A673 (cell line): ENCODE measurements around the gene ZCCHC24. TPM values are rescaled to one million over a fixed set of nuclear protein-coding genes. Genes with fewer than 3 reads are reported as not detected.

Experiments
- BruUV-seq: library from RNA; stranded (reverse); fragments of 400-500 nt; replicated peaks from 2 replicates; lab custom pipeline; 2021; lab: Mats Ljungman, UMichigan
- CTCF ChIA-PET: fragments of 300-600 bp; sonication (Branson Sonifier 250); formaldehyde crosslinking; loops from one replicate; lab custom pipeline; 2022; ENCODE audit warnings: antibody characterized with exemption; lab: Charles Lee
- POLR2A ChIA-PET: fragments of 300-600 bp; sonication (Branson Sonifier 250); formaldehyde crosslinking; loops from one replicate; lab custom pipeline; 2022; ENCODE audit warnings: antibody characterized with exemption; ENCODE audit not compliant: low non-redundant PET; lab: Charles Lee
- DNase-seq: peaks from one replicate; pipeline ENCODE4 v3.0.0-alpha.2; 2015; ENCODE audit warnings: low spot score
- H3K27ac ChIP-seq: fragments of 200-600 bp; sonication (generic); 2 replicates; pipeline ENCODE4 v1.5.1; 2016; ENCODE audit warnings: mixed run types, low read depth, mild to moderate bottlenecking, mixed read lengths, antibody characterized with exemption, low read length; ENCODE audit not compliant: poor library complexity, severe bottlenecking
- H3K27me3 ChIP-seq: fragments of 200-600 bp; sonication (generic); replicated peaks from 2 replicates; pipeline ENCODE4 v1.6.1; 2017; ENCODE audit warnings: mixed run types, low read depth, mild to moderate bottlenecking, mixed read lengths, antibody characterized with exemption, low read length; ENCODE audit not compliant: insufficient read depth, poor library complexity
- H3K36me3 ChIP-seq: fragments of 200-600 bp; sonication (generic); 2 replicates; pipeline ENCODE4 v1.6.1; 2016; ENCODE audit warnings: mixed run types, mild to moderate bottlenecking, mixed read lengths, antibody characterized with exemption, low read length; ENCODE audit not compliant: insufficient read depth, poor library complexity, severe bottlenecking
- H3K4me1 ChIP-seq: fragments of 200-600 bp; sonication (generic); 2 replicates; pipeline ENCODE4 v1.6.1; 2017; ENCODE audit warnings: mixed run types, mild to moderate bottlenecking, mixed read lengths, antibody characterized with exemption, low read length; ENCODE audit not compliant: insufficient read depth, poor library complexity, severe bottlenecking
- H3K4me3 ChIP-seq: fragments of 200-600 bp; sonication (generic); 2 replicates; pipeline ENCODE4 v1.5.1; 2016; ENCODE audit warnings: low read depth, mixed run types, mild to moderate bottlenecking, mixed read lengths, low read length; ENCODE audit not compliant: poor library complexity, severe bottlenecking
- H3K9me3 ChIP-seq: fragments of 200-600 bp; sonication (generic); 2 replicates; pipeline ENCODE4 v1.6.1; 2016; ENCODE audit warnings: mixed run types, low read depth, mild to moderate bottlenecking, mixed read lengths, antibody characterized with exemption, low read length; ENCODE audit not compliant: poor library complexity, severe bottlenecking
- EZH2 ChIP-seq: fragments of 200-600 bp; sonication (generic); IDR thresholded peaks from 2 replicates; pipeline ENCODE4 v1.6.1; 2017; ENCODE audit warnings: borderline replicate concordance, low read depth, mild to moderate bottlenecking, mixed read lengths, antibody characterized with exemption, low read length; ENCODE audit not compliant: poor library complexity, severe bottlenecking
- intact Hi-C: fragments of 100-400 bp; cut with micrococcal nuclease; formaldehyde crosslinking; loops from one replicate; pipeline ENCODE4 v1.10.0; 2022; ENCODE audit not compliant: unreplicated experiment
- total RNA-seq: library from RNA; stranded (reverse); gene quantifications from 2 replicates; pipeline ENCODE4 v1.2.3, GENCODE V29; 2021
- TF ChIP-seq, protein P1 (sequence below): fragments of 300-800, 200-600 bp; sonication (generic); conservative IDR thresholded peaks from 2 replicates; pipeline ENCODE4 v1.5.1; 2017; ENCODE audit warnings: low read depth, mild to moderate bottlenecking, antibody characterized with exemption, low read length, moderate library complexity, mixed read lengths

Gene ZCCHC24
- total RNA-seq, 1 experiment from 2014 or later = 9.8 TPM

DNA sequence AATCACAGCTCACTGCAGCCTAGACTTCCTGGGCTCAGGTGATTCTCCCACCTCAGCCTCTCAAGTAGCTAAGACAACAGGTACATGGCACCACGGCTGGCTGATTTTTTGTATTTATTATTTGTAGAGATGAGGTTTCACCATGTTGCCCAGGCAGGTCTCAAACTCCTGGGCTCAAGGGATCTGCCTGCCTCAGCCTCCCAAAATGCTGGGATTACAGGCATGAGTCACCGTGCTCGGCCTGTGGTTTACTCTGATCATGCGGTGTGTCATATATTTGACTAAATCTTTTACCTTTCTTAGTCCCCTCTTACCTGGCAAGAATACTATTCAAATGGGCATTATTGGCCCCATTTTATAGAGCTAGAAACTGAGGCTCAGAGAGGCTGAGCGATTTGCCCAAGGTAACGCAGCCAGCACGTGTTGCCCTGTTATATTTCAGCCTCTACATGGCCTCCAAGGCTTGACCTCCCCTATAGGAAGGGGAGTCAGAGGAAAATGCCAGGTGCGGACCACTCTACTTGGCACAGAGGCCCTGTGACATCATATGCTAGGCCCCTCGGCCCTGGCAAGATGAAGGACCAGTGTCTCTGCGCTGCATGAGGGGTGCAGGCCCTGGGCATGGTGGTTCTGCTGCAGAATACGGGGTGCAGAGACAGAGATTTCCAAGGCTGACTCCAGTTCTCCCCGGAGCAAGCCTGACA is 8.2 kb downstream of the ZCCHC24 start:
- no peak for TF ChIP-seq EZH2
- TF ChIP-seq, protein P1, sequence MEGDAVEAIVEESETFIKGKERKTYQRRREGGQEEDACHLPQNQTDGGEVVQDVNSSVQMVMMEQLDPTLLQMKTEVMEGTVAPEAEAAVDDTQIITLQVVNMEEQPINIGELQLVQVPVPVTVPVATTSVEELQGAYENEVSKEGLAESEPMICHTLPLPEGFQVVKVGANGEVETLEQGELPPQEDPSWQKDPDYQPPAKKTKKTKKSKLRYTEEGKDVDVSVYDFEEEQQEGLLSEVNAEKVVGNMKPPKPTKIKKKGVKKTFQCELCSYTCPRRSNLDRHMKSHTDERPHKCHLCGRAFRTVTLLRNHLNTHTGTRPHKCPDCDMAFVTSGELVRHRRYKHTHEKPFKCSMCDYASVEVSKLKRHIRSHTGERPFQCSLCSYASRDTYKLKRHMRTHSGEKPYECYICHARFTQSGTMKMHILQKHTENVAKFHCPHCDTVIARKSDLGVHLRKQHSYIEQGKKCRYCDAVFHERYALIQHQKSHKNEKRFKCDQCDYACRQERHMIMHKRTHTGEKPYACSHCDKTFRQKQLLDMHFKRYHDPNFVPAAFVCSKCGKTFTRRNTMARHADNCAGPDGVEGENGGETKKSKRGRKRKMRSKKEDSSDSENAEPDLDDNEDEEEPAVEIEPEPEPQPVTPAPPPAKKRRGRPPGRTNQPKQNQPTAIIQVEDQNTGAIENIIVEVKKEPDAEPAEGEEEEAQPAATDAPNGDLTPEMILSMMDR = no peak
- H3K27ac ChIP-seq = no peak overlapping the region
- H3K9me3 ChIP-seq = no peaks in the 10 kb centered on the region
- POLR2A ChIA-PET = no interaction called here
- DNase-seq = no peak
- H3K27me3 ChIP-seq = no peaks in the 10 kb centered on the region
- BruUV-seq = no TSS peak
- intact Hi-C loops = no loop called here
- CTCF ChIA-PET = no interaction called here
- H3K36me3 ChIP-seq = no peaks in the 10 kb centered on the region
- H3K4me1 ChIP-seq = peaks cover 2% of the 10 kb centered on the region
- no peak overlapping the region for H3K4me3 ChIP-seq

DNA sequence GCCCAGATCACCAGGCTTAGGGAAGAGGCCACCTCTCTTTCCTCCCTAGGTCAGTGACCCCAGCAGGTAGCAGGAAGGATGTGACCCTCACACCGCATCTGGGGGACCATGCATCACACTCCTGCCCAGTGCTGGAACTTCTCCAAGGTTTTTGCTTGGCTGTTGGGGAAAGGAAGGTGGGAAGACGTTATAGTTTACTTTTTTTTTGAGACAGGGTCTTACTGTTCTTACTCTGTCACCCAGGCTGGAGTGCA is 8.6 kb downstream of the ZCCHC24 start:
- peaks cover 7% of the 10 kb centered on the region for H3K4me1 ChIP-seq
- ChIA-PET POLR2A (no interaction called here), CTCF (no interaction called here)
- no peak overlapping the region for H3K27ac ChIP-seq
- no peaks in the 10 kb centered on the region for H3K9me3 ChIP-seq
- H3K27me3 ChIP-seq = no peaks in the 10 kb centered on the region
- no TSS peak for BruUV-seq
- no peak for DNase-seq
- intact Hi-C loops = no loop called here
- TF ChIP-seq, protein P1 = no peak
- TF ChIP-seq EZH2 = no peak
- no peaks in the 10 kb centered on the region for H3K36me3 ChIP-seq
- H3K4me3 ChIP-seq = no peak overlapping the region

DNA sequence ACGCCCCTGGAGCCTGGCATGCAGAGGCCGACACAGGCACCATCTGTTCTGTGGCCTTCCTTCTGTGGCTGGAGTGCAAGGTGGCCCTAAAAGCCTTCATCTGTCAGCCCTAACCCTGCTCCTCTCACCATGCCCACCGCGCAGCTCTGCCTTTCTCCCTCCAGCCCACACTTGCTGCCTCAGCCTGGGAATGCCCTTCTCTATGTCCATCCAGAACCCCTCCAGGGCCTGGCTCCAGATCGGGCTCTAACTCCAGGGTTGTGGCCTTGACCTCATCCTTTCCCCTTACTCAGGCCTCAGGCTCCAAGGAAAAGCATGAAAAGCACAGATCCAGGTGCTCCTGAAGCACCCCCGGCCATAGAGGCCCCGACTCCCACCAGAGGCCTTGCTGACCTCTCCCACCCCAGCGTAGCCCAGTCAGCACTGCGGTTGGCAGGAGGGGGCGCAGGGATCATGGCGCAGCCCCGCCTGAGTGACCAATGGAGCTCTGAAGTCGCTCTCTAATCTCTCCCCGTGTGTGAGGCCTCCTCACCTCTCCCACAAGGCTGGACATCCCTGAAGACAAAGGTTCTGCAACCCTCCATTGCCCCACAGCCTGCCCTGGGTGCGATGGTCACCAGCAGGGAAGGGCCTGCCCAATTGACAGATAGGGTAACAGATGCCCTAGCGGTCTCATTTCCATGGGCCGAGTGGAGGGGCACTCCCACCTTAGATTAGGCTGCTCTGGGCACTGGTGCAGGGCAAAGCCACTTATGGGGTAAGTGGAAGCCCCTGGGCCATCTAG is 9.2 kb downstream of the ZCCHC24 start:
- POLR2A ChIA-PET = no interaction called here
- TF ChIP-seq EZH2 = no peak
- TF ChIP-seq, protein P1 = no peak
- H3K27ac ChIP-seq = no peak overlapping the region
- no peak overlapping the region for H3K4me3 ChIP-seq
- no TSS peak for BruUV-seq
- no peak for DNase-seq
- H3K9me3 ChIP-seq = no peaks in the 10 kb centered on the region
- peaks cover 7% of the 10 kb centered on the region for H3K4me1 ChIP-seq
- intact Hi-C loops = no loop called here
- H3K36me3 ChIP-seq = no peaks in the 10 kb centered on the region
- no peaks in the 10 kb centered on the region for H3K27me3 ChIP-seq
- CTCF ChIA-PET = no interaction called here
